Left lung (tissue), 10 donors: ENCODE data around the gene PPP4C. TPM values are rescaled to one million over a fixed set of nuclear protein-coding genes. Genes with fewer than 3 reads are reported as not detected.

Experiments
- ATAC-seq: fragments of 200-7000 bp; cut with Tn5 transposase; one replicate; pipeline ENCODE4 v1.9.1; 2020; ENCODE audit warnings: moderate library complexity
- DNase-seq, 4 donors: peaks; one replicate each; pipeline ENCODE4 v3.0.0-alpha.2; 2013 to 2020
- H3K27ac ChIP-seq, 2 donors: fragments of 200-600 bp; sonication (generic) in 1 of 2; one replicate each; pipeline versions ENCODE4 v1.5.0 to v1.8.0; 2020 to 2021
- H3K27me3 ChIP-seq, 2 donors: fragments of 200-600 bp; sonication (generic) in 1 of 2; one replicate each; pipeline versions ENCODE4 v1.5.0 to v1.8.0; 2020 to 2021
- H3K36me3 ChIP-seq, 2 donors: fragments of 200-600 bp; sonication (generic) in 1 of 2; one replicate each; pipeline versions ENCODE4 v1.5.0 to v1.8.0; 2020 to 2021
- H3K4me1 ChIP-seq, 2 donors: fragments of 200-600 bp; one replicate each; pipeline ENCODE4 v1.8.0; 2021
- H3K4me3 ChIP-seq, 2 donors: fragments of 200-600 bp; sonication (generic) in 1 of 2; one replicate each; pipeline versions ENCODE4 v1.5.0 to v1.8.0; 2020 to 2021; ENCODE audit warnings: mild to moderate bottlenecking in 1 of 2
- H3K9me3 ChIP-seq, 2 donors: fragments of 200-600 bp; sonication (generic) in 1 of 2; one replicate each; pipeline versions ENCODE4 v1.5.0 to v1.8.0; 2020 to 2021
- intact Hi-C, 2 donors: fragments of 100-400 bp; cut with DNase I; formaldehyde crosslinking; loops; one replicate each; pipeline versions ENCODE4 v1.11.2 to v1.14.2; 2022
- polyA plus RNA-seq, 6 donors: library from polyadenylated mRNA; unstranded; fragments of 120-200 nt; gene quantifications; one replicate each; pipeline ENCODE4 v1.2.1, GENCODE V29; 2013; ENCODE audit not compliant: insufficient read length in 6 of 6
- total RNA-seq, 2 donors: library from RNA; stranded (reverse); fragmentation: NEBNext Ultra II Directional; extraction: Animal tissue kit (Norgen Biotek cat#: 25700); gene quantifications; one replicate each; pipeline ENCODE4 v1.2.1, GENCODE V29; 2021
- TF ChIP-seq, protein P1 (sequence below), 2 donors: fragments of 200-600 bp; sonication (generic) in 1 of 2; IDR thresholded peaks; one replicate each; pipeline versions ENCODE4 v1.5.0 to v1.8.0; 2021; ENCODE audit warnings: antibody characterized with exemption in 2 of 2
- donor health status: DM: no; HTN: yes; CAD: no.
- donor health status: DM: no; HTN: no; CAD: no.

PPP4C gene
- total and polyA plus RNA-seq, 8 donors = 62.0 to 89.8 (median 76.9) TPM

- intact Hi-C loops = no loop called here
- no peak for ATAC-seq
These were observed 8.5 kb downstream of the PPP4C start for GRCh38 chr16:30084096-30084815.

DNA sequence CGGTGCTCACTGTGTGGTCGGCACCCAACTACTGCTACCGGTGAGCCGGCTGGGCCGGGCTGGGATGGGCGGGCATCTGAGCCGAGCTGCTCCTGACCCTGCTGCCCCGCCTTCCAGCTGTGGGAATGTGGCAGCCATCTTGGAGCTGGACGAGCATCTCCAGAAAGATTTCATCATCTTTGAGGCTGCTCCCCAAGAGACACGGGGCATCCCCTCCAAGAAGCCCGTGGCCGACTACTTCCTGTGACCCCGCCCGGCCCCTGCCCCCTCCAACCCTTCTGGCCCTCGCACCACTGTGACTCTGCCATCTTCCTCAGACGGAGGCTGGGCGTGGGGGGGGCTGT is 9.0 kb downstream of the PPP4C start:
- intact Hi-C loops = no loop called here
- TF ChIP-seq, protein P1, sequence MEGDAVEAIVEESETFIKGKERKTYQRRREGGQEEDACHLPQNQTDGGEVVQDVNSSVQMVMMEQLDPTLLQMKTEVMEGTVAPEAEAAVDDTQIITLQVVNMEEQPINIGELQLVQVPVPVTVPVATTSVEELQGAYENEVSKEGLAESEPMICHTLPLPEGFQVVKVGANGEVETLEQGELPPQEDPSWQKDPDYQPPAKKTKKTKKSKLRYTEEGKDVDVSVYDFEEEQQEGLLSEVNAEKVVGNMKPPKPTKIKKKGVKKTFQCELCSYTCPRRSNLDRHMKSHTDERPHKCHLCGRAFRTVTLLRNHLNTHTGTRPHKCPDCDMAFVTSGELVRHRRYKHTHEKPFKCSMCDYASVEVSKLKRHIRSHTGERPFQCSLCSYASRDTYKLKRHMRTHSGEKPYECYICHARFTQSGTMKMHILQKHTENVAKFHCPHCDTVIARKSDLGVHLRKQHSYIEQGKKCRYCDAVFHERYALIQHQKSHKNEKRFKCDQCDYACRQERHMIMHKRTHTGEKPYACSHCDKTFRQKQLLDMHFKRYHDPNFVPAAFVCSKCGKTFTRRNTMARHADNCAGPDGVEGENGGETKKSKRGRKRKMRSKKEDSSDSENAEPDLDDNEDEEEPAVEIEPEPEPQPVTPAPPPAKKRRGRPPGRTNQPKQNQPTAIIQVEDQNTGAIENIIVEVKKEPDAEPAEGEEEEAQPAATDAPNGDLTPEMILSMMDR (IDR thresholded peaks at IDR 0.05) = no peak
- Histone ChIP-seq H3K4me1 (peaks cover 0 to 28% of the 10 kb centered on the region in 2 donors), H3K27ac (no peak overlapping the region), H3K36me3 (peaks cover 0 to 69% of the 10 kb centered on the region in 2 donors), H3K9me3 (no peaks in the 10 kb centered on the region), H3K27me3 (no peaks in the 10 kb centered on the region), H3K4me3 (no peak overlapping the region)
- no peak for ATAC-seq
- no peak for DNase-seq

More at GRCh38 chr16:30084096-30084815, 8.5 kb downstream of the PPP4C start:
- H3K27me3 ChIP-seq = no peaks in the 10 kb centered on the region
- H3K9me3 ChIP-seq = no peaks in the 10 kb centered on the region
- TF ChIP-seq, protein P1 (IDR thresholded peaks at IDR 0.05) = no peak
- no peak overlapping the region for H3K27ac ChIP-seq
- no peak for DNase-seq
- H3K36me3 ChIP-seq = peaks cover 0 to 75% of the 10 kb centered on the region in 2 donors
- peaks cover 0 to 23% of the 10 kb centered on the region in 2 donors for H3K4me1 ChIP-seq
- no peak overlapping the region for H3K4me3 ChIP-seq

DNA sequence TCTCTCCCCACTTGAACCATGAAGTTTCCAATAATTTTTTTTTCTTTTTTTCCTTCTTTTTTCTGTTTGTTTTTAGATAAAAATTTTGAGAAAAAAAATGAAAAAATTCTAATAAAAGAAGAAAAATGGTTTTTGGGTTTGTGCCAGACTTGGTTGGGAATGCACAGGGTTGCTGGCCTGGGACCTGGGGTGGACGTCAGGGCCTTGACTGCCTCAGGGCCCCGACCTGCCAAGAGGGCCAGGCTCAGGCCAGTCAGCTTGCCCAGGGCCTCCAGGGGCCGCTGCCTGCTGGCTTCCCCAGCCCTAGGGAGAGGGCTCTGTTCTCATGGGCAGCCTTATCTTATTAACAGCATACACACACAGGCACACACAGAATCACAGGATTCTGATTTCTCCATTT is 9.5 kb downstream of the PPP4C start:
- H3K27ac ChIP-seq = no peak overlapping the region
- no peak for ATAC-seq
- intact Hi-C loops = no loop called here

DNA sequence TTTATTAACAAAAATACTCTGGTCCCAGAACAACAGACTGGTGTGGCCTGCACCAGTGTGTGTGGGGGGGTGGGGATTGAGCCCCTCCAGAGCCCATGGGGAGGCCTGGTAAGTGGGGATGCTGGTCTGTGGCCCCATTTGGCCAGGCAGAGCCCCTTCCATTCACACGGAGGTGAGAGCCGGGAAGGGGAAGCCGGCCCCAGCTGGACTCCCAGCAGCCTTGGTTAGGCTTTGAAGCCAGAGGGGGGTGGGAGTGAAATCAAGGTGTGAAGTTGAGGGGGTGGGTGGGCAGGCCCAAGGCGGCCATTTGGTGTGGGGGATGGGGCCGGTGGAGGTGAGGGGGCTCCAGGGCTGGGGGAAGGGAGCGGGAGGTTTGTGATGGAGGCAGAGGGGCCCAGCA is 10.0 kb downstream of the PPP4C start:
- peaks cover 0 to 59% of the 10 kb centered on the region in 2 donors for H3K36me3 ChIP-seq
- intact Hi-C loops = no loop called here
- TF ChIP-seq, protein P1 (IDR thresholded peaks at IDR 0.05) = no peak
- H3K9me3 ChIP-seq = no peaks in the 10 kb centered on the region
- no peak overlapping the region for H3K27ac ChIP-seq
- ATAC-seq (no peak), DNase-seq (no peak)
- H3K4me1 ChIP-seq = peaks cover 2 to 38% of the 10 kb centered on the region in 2 donors
- no peak overlapping the region for H3K4me3 ChIP-seq
- H3K27me3 ChIP-seq = no peaks in the 10 kb centered on the region

More for the DNA sequence above, 9.5 kb downstream of the PPP4C start:
- Histone ChIP-seq H3K27me3 (no peaks in the 10 kb centered on the region), H3K36me3 (peaks cover 0 to 65% of the 10 kb centered on the region in 2 donors), H3K9me3 (no peaks in the 10 kb centered on the region), H3K4me1 (peaks cover 0 to 32% of the 10 kb centered on the region in 2 donors), H3K4me3 (no peak overlapping the region)
- TF ChIP-seq, protein P1 (IDR thresholded peaks at IDR 0.05) = no peak
- no peak for DNase-seq

DNA sequence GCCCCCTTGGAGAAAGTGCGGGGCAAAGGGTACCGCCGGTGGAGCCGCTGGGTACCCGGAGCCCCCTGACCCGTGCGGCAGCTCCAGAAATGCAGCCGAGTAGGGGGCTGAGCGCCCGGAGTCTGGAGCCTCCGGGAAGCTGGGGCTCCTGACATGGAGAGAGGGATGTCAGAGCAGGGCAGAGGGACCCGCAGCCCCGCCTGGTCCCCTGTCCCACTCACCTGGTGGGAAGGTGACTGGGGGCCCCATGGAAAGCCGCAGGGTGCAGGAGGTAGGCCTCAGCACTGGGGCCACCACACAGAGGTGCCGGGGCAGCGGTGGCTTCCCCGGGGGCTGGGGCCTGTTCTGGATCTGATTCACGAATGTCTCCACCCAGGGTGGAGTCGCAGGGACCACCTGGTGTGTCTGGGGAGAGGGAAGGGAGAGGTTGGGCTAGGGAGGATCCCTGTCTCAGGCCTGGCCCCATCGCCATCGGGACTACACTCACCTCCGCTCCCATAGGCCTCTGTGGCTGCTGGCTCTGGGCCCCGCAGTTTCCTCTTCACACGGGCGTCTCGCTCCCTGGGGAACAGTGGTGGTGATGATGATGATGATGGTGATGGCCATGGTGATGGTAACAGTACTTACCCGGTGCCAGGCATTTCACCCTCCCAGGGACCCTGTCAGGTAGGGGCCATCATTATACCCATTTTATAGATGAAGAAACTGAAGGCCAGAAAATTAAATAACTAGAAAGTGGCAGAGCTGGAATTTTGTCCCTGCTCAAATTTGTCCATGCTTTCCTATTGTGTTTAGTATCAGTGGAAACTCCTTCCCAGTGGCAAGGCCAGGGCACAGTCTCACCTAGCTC is 10.7 kb downstream of the PPP4C start:
- intact Hi-C loops = no loop called here
- Histone ChIP-seq H3K27me3 (no peaks in the 10 kb centered on the region), H3K4me1 (peaks cover 9 to 45% of the 10 kb centered on the region in 2 donors), H3K4me3 (no peak overlapping the region), H3K36me3 (peaks cover 0 to 52% of the 10 kb centered on the region in 2 donors), H3K9me3 (no peaks in the 10 kb centered on the region), H3K27ac (peak overlapping the region in 1 of 2 donors; percentile 74)
- TF ChIP-seq, protein P1 (IDR thresholded peaks at IDR 0.05) = no peak
- peak in 1 of 4 donors; percentile 73 for DNase-seq
- no peak for ATAC-seq
